ENCODE measurements around the gene ZBTB3.
"Not testable (repeated sequence)": the region's sequence is repeated elsewhere in the genome, so short reads cannot be mapped to it uniquely, and the experiment has no call there.

The ZBTB3 gene

GRCh38 chr11:62713343-62713742, 40.6 kb downstream of the ZBTB3 start:
- DNase-seq, result no peak

- DNase-seq, result no peak
Observed at GRCh38 chr11:62712861-62713260, 41.1 kb downstream of the ZBTB3 start.

GRCh38 chr11:62712276-62712812, 41.6 kb downstream of the ZBTB3 start:
- no peak for DNase-seq

- no peak for DNase-seq
Observed at GRCh38 chr11:62710001-62710345, 44.0 kb downstream of the ZBTB3 start.

- peak; percentile 97 for DNase-seq
Observed at GRCh38 chr11:62709247-62710000, 44.5 kb downstream of the ZBTB3 start.

- peak; percentile 82 for DNase-seq
Observed at GRCh38 chr11:62708793-62709192, 45.2 kb downstream of the ZBTB3 start.

- no peak for DNase-seq
Observed at GRCh38 chr11:62708392-62708791, 45.6 kb downstream of the ZBTB3 start.

- no peak for DNase-seq
Observed at GRCh38 chr11:62707277-62707861, 46.6 kb downstream of the ZBTB3 start, which contains the start of the genes BSCL2 and GNG3. BSCL2 (minus strand) TSS chr11:62707424; CDS start chr11:62707195, 229 bp downstream. GNG3 (plus strand) TSS chr11:62707676; CDS start chr11:62708296, 620 bp downstream.

- DNase-seq, result no peak
Observed at GRCh38 chr11:62706850-62707247, 47.1 kb downstream of the ZBTB3 start.

- DNase-seq, result peak; percentile 86
Observed at GRCh38 chr11:62705880-62706849, 47.8 kb downstream of the ZBTB3 start.

GRCh38 chr11:62705413-62705812, 48.5 kb downstream of the ZBTB3 start:
- DNase-seq, result peak; percentile 22

GRCh38 chr11:62703921-62704320, 50.0 kb downstream of the ZBTB3 start:
- DNase-seq, result not testable (repeated sequence)

GRCh38 chr11:62702246-62702645, 51.7 kb downstream of the ZBTB3 start:
- no peak for DNase-seq

All from NCI-H510A treated with DMSO at 0.1 percent for 48 hours (cell line).